Adrenal gland (tissue), 5 donors: ENCODE results near the gene TMEM88.

Experiments
- POLR2A ChIP-seq, 2 donors: fragments of 450-650 bp; IDR thresholded peaks; one replicate each; pipeline ENCODE4 v1.6.1; 2017; ENCODE audit warnings: antibody characterized with exemption in 2 of 2, mild to moderate bottlenecking in 2 of 2, moderate library complexity in 1 of 2
- TF ChIP-seq, protein P1 (sequence below), 6 experiments: fragments of 450-650 bp in 4 of 6; fragments of 200-600 bp in 2 of 6; sonication (generic) in 1 of 6; IDR thresholded peaks; 1 replicate in 5 of 6; 2 replicates in 1 of 6; pipeline versions ENCODE4 v1.5.1 to v1.8.0; 2016 to 2021; ENCODE audit warnings: antibody characterized with exemption in 6 of 6, mild to moderate bottlenecking in 2 of 6, moderate library complexity in 1 of 6
- donor health status: DM: no; HTN: no; CAD: no.

DNA sequence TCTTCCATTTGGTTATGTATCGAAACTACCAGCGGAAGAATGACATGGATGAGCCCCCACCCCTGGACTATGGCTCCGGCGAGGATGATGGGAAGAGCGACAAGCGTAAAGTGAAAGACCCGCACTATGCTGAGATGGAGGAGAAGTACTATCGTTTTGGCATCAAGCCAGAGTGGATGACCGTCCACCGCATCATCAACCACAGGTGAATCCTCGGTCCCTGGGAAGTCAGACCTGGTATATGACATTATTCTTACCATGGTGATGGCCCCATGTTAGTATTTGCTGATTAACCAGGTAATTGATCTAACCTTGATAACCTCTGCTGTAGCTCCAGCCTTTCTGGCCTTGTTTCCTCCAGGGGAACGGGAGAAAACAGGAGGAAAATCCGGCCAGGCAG, 42.2 kb downstream of the TMEM88 start:
- TF ChIP-seq POLR2A (IDR thresholded peaks at IDR 0.05): no peak
- TF ChIP-seq, protein P1, sequence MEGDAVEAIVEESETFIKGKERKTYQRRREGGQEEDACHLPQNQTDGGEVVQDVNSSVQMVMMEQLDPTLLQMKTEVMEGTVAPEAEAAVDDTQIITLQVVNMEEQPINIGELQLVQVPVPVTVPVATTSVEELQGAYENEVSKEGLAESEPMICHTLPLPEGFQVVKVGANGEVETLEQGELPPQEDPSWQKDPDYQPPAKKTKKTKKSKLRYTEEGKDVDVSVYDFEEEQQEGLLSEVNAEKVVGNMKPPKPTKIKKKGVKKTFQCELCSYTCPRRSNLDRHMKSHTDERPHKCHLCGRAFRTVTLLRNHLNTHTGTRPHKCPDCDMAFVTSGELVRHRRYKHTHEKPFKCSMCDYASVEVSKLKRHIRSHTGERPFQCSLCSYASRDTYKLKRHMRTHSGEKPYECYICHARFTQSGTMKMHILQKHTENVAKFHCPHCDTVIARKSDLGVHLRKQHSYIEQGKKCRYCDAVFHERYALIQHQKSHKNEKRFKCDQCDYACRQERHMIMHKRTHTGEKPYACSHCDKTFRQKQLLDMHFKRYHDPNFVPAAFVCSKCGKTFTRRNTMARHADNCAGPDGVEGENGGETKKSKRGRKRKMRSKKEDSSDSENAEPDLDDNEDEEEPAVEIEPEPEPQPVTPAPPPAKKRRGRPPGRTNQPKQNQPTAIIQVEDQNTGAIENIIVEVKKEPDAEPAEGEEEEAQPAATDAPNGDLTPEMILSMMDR (IDR thresholded peaks at IDR 0.05): no peak
